GM18520 (cell line): ENCODE measurements around the gene STAT2.
"Not testable (repeated sequence)": the region's sequence is repeated elsewhere in the genome, so short reads cannot be mapped to it uniquely, and the experiment has no call there.

ENCODE experiments used
- ATAC-seq: cut with Tn5 transposase; IDR thresholded peaks from one replicate; pipeline ENCODE4 v1.9.1; 2021; ENCODE audit not compliant: unreplicated experiment

The STAT2 gene

GRCh38 chr12:56359851-56360767 is at the start of gene STAT2:
TSS of gene STAT2 (minus strand) at chr12:56360107. CDS start at chr12:56356571, 3,536 bp downstream.
- peak; percentile 97 for ATAC-seq

GRCh38 chr12:56408799-56409417 is 49.0 kb upstream of the STAT2 start:
- ATAC-seq: no peak

DNA sequence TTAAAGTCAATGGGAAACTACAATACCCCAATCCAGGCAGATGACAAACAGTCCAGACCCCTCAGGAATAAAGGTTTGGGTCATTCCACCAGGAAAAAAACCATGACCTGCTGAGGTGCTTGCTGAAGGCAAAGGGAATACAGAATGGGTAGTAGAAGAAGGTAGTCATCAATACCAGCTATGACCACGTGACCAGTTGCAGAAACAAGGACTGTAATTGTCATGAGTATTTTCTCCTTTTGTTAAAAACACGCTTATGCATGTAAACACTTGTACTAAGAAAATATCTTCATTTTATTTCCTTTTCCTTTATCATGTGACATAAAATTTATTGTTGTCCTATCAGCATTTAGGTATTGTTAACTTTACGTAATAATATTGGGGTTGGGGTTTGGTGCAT is 44.3 kb upstream of the STAT2 start:
- ATAC-seq: not testable (repeated sequence)

DNA sequence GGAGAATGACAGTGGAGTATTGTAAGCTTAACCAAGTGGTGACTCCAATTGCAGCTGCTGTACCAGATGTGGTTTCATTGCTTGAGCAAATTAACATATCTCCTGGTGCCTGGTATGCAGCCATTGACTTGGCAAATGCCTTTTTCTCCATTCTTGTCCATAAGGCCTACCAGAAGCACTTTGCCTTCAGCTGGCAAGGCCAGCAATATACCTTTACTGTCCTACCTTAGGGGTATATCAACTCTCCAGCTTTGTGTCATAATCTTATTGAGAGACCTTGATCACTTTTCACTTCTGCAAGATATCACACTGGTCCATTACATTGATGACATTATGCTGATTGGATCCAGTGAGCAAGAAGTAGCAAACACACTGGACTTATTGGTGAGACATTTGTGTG is 41.7 kb upstream of the STAT2 start:
- ATAC-seq: not testable (repeated sequence)

GRCh38 chr12:56401125-56401524 is 41.2 kb upstream of the STAT2 start:
- not testable (repeated sequence) for ATAC-seq

- ATAC-seq: not testable (repeated sequence)
Measured at GRCh38 chr12:56399466-56399865, 39.6 kb upstream of the STAT2 start.

- ATAC-seq: no peak
Measured at GRCh38 chr12:56398324-56398723, 38.4 kb upstream of the STAT2 start.

- ATAC-seq: no peak
Measured at GRCh38 chr12:56392331-56392730, 32.4 kb upstream of the STAT2 start.

DNA sequence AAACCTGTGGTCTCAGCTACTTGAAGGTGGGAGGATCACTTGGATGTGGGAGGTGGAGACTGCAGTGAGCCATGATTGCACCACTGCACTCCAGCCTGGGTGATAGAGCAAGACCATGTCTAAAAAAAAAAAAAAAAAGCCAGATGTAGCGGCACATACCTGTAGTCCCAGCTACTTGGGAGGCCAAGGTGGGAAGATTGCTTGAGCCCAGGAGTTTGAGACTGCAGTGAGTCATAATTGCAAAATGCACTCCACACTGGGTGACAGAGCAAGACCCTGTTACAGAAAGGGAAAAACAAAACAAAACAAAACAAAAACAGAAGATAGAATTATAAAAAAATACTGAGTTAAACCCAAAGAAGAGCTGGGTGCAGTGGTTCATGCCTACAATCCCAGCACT is 31.8 kb upstream of the STAT2 start:
- ATAC-seq: no peak

DNA sequence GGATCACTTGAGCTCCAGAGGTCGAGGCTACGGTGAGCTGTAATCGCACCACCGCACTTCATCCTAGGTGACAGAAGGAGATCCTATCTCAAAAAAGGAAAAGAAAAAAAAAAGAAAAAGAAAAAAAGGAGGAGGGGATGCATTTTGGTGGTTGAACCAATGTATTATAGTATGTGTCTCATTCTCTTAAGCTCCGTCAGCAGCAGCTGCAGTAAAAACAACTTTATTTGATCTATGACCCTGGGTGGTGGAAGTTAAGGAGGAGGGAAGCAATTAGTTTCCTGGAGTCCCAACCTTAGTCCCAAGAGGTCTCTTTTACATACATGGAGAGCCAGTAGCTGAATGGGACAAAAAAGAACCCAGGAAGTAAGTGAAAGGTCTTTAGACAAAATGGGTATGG is 29.5 kb upstream of the STAT2 start:
- ATAC-seq: no peak

DNA sequence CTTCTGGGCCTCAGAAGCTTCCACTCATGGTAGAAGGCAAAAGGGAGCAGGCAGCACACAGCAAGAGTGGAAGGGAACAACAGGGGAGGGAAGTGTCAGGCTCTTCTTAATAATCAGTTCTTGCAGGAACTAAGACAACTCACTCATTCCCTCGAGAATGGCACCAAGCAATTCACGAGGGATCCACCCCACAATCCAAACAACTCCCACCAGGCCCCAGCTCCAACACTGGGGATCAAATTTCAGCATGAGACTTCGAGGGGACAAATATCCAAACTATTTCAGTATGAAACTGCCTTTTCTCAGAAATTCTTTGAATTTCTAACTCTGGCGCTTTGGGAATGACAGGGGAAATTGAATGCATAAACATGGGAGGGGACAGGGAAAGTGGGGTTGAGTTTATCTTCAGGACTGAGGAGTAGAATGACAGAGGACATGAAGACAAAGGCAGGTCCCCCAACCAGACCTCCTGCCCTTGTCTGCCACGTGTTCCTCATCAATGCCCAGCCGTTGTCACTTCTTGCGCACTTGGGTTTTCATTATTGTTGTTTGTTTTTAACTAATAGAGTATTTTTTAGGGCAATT is 27.3 kb upstream of the STAT2 start:
- ATAC-seq: no peak

- no peak for ATAC-seq
Measured at GRCh38 chr12:56385873-56386272, 26.0 kb upstream of the STAT2 start.

DNA sequence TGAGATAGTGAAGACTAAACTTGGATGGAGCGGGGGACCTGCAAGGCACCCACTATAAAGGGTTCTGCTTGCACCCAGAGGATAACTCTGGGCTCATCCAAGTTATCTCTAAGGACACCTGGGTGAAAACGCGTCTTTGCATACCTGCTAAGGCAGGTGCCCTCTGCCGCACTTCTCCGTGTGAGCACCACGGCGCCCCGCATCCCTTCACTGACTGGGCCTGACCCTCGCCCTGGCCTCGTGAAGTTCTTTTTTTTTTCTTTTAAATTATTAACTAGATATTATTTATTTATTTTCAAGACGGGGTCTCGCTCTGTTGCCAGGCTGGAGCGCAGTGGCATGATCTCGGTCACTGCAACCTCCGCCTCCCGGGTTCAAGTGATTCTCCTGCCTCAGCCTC is 22.7 kb upstream of the STAT2 start:
- no peak for ATAC-seq

- ATAC-seq: no peak
Measured at GRCh38 chr12:56377989-56378316, 18.0 kb upstream of the STAT2 start.

GRCh38 chr12:56377310-56377988 is 17.5 kb upstream of the STAT2 start:
- no peak for ATAC-seq

DNA sequence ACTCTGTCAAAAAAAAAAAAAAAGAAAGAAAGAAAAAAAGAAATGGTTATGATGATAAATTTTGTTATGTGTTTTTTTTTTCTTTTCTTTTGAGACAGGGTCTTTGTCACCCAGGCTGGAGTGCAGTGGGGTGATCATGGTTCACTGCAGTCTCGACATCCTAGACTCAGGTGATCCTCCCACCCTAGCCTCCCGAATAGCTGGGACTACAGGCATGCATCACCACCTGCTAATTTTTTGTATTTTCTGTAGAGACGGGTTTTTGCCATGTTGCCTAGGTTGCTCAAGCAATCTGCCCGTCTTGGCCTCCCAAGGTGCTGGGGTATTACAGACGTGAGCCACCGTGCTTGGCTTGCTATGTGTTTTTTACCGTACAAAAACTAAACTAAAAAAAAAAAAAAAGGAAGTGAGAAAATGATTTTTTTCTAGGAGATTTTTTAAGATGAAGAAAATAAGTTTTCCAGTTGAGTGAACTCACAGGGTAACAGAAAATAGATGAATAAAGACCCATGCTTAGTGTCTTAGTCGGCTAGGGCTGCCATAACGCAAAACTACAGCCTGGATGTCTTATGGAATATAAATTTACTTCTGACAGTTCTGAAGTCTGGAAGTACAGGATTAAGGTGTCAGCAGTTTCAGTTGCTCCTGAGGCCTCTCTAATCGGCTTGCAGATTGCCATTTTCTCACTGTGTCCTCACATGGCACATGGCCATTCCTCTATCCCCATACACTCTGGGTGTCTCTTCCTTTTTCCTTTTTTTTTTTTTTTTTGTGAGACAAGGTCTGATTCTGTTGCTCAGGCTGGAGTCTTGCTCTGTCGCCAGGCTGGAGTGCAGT is 15.9 kb upstream of the STAT2 start:
- ATAC-seq: no peak

- ATAC-seq: no peak
Measured at GRCh38 chr12:56374726-56375597, 15.1 kb upstream of the STAT2 start.

- ATAC-seq: no peak
Measured at GRCh38 chr12:56373515-56373914, 13.6 kb upstream of the STAT2 start.

DNA sequence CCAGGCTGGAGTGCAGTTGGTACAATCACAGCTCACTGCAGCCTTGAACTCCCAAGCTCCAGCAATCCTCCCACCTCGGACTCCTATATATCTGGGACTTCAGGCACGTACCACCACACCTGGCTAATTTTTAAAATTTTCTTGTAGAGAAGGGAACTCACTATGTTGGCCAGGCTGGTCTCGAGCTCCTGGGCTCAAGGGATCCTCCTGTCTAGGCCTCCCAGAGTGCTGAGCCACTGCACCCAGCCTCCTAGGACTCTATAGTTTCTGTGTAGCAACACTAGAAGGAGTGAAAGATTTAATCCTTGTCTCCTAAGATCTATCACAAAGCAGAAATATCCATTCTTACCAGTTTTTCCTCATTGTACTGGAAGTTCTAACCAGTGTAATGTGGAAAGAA is 7.0 kb upstream of the STAT2 start:
- no peak for ATAC-seq
